ENCODE results near the gene CLCN2. TPM values are rescaled to one million over a fixed set of nuclear protein-coding genes. Genes with fewer than 3 reads are reported as not detected.
A peak's percentile ranks its signal among the peaks of the same experiment; 100 is the strongest.

Gene CLCN2
- total RNA-seq, 4 donors from 2014 or later = 13.7 to 246 (median 73.1) TPM

GRCh38 chr3:184314363-184314699, 47.1 kb downstream of the CLCN2 start, which contains the start of gene EIF4G1:
TSS of gene EIF4G1 (plus strand) at chr3:184314606. CDS start at chr3:184315797, 1,191 bp downstream.
- intact Hi-C loops (cut with DNase I; ENCODE audit: low total_unique reads) = no loop called here
- H3K36me3 ChIP-seq = peaks cover 0 to 8% (median 0%) of the 10 kb centered on the region in 4 donors
- no peaks in the 10 kb centered on the region for H3K27me3 ChIP-seq
- peaks cover 21 to 45% (median 35%) of the 10 kb centered on the region in 4 donors for H3K4me1 ChIP-seq
- peak within 1 kb of the TSS; percentile 94 to 98 (median 96) for H3K27ac ChIP-seq
- peak within 1 kb of the TSS; percentile 69 to 89 (median 74) for H3K4me3 ChIP-seq
- TF ChIP-seq EP300 (IDR thresholded peaks at IDR 0.05; ENCODE audit: low read depth) = no peak
- TF ChIP-seq POLR2AphosphoS5 (IDR thresholded peaks at IDR 0.05) = peak; percentile 79 to 87 (median 83)
- no peak for TF ChIP-seq CTCF (IDR thresholded peaks at IDR 0.05)
- peak; percentile 47 for TF ChIP-seq POLR2A (IDR thresholded peaks at IDR 0.05)
- peak; percentile 96 for DNase-seq
- H3K9me3 ChIP-seq = no peaks in the 10 kb centered on the region
- in situ Hi-C loops (cut with MboI; ENCODE audit: low pct_ligation_motif_present in 1 of 4, low pct_unique_long_range_greater_than_20kb in 1 of 4, low sequenced_read_pairs in 3 of 4) = no loop called here
- 0% methylated on average over 22 of the region's 40 CpGs; no CpG with 5 or more reads in 1 of the 2 donors for WGBS, 2 donors (ENCODE audit: low coverage in 1 of 2)

- DNase-seq = no peak
- in situ Hi-C loops (cut with MboI; ENCODE audit: low pct_ligation_motif_present in 1 of 4, low pct_unique_long_range_greater_than_20kb in 1 of 4, low sequenced_read_pairs in 3 of 4) (no loop called here), intact Hi-C loops (cut with DNase I; ENCODE audit: low total_unique reads) (no loop called here)
- peaks cover 9 to 23% (median 13%) of the 10 kb centered on the region in 4 donors for H3K4me1 ChIP-seq
- H3K27ac ChIP-seq = no peak overlapping the region
- no peak overlapping the region for H3K4me3 ChIP-seq
- H3K27me3 ChIP-seq = no peaks in the 10 kb centered on the region
- TF ChIP-seq CTCF (IDR thresholded peaks at IDR 0.05) (no peak), POLR2AphosphoS5 (IDR thresholded peaks at IDR 0.05) (no peak), POLR2A (IDR thresholded peaks at IDR 0.05) (no peak), EP300 (IDR thresholded peaks at IDR 0.05; ENCODE audit: low read depth) (no peak)
- no peaks in the 10 kb centered on the region for H3K9me3 ChIP-seq
- H3K36me3 ChIP-seq = peaks cover 0 to 16% (median 6%) of the 10 kb centered on the region in 4 donors
Observed at GRCh38 chr3:184311633-184312032, 49.8 kb downstream of the CLCN2 start.

- TF ChIP-seq EP300 (IDR thresholded peaks at IDR 0.05; ENCODE audit: low read depth) (no peak), POLR2A (IDR thresholded peaks at IDR 0.05) (no peak), POLR2AphosphoS5 (IDR thresholded peaks at IDR 0.05) (no peak), CTCF (IDR thresholded peaks at IDR 0.05) (no peak)
- Histone ChIP-seq H3K9me3 (no peaks in the 10 kb centered on the region), H3K27ac (no peak overlapping the region), H3K27me3 (no peaks in the 10 kb centered on the region), H3K4me3 (no peak overlapping the region), H3K4me1 (peaks cover 0 to 15% (median 6%) of the 10 kb centered on the region in 4 donors), H3K36me3 (peaks cover 0 to 23% (median 10%) of the 10 kb centered on the region in 4 donors)
- no peak for DNase-seq
- WGBS, 2 donors (ENCODE audit: low coverage in 1 of 2) = 78 to 89% methylated on average over 5 to 7 of the region's 7 CpGs
- in situ Hi-C loops (cut with MboI; ENCODE audit: low pct_ligation_motif_present in 1 of 4, low pct_unique_long_range_greater_than_20kb in 1 of 4, low sequenced_read_pairs in 3 of 4) = no loop called here
- intact Hi-C loops (cut with DNase I; ENCODE audit: low total_unique reads) = loop anchor here (10.0 kb wide), 1 partner anchor 46 kb away; no protein-coding TSS in a partner anchor
Observed at GRCh38 chr3:184308744-184309143, 52.7 kb downstream of the CLCN2 start.

- no peak for TF ChIP-seq CTCF (IDR thresholded peaks at IDR 0.05)
- no peak for TF ChIP-seq POLR2A (IDR thresholded peaks at IDR 0.05)
- no peak for TF ChIP-seq POLR2AphosphoS5 (IDR thresholded peaks at IDR 0.05)
- no peak for TF ChIP-seq EP300 (IDR thresholded peaks at IDR 0.05; ENCODE audit: low read depth)
- peaks cover 0 to 13% (median 5%) of the 10 kb centered on the region in 4 donors for H3K4me1 ChIP-seq
- in situ Hi-C loops (cut with MboI; ENCODE audit: low pct_ligation_motif_present in 1 of 4, low pct_unique_long_range_greater_than_20kb in 1 of 4, low sequenced_read_pairs in 3 of 4) = no loop called here
- no peaks in the 10 kb centered on the region for H3K27me3 ChIP-seq
- intact Hi-C loops (cut with DNase I; ENCODE audit: low total_unique reads) = loop anchor here (10.0 kb wide), 1 partner anchor 47 kb away; no protein-coding TSS in a partner anchor
- H3K9me3 ChIP-seq = no peaks in the 10 kb centered on the region
- WGBS, 2 donors (ENCODE audit: low coverage in 1 of 2) = 96 to 100% methylated on average over 3 to 9 of the region's 9 CpGs
- H3K36me3 ChIP-seq = peaks cover 0 to 31% (median 15%) of the 10 kb centered on the region in 4 donors
- H3K4me3 ChIP-seq = no peak overlapping the region
- DNase-seq = no peak
- no peak overlapping the region for H3K27ac ChIP-seq
Observed at GRCh38 chr3:184307915-184308314, 53.5 kb downstream of the CLCN2 start.
